Activated CD4-positive, alpha-beta T cell treated with anti-CD3 and anti-CD28 coated beads, Interleukin-2, amount 50 U/mL, for 24 hours (primary cell): ENCODE data around the gene C11orf91.
"Not testable (repeated sequence)": the region's sequence is repeated elsewhere in the genome, so short reads cannot be mapped to it uniquely, and the experiment has no call there.

Experiments
- DNase-seq, 2 donors: peaks; one replicate each; pipeline ENCODE4 v3.0.0-alpha.2; 2020; ENCODE audit warnings: low read depth in 1 of 2, low spot score in 1 of 2

C11orf91 gene

GRCh38 chr11:33721984-33722383, 21.4 kb upstream of the C11orf91 start:
- no peak for DNase-seq

- no peak for DNase-seq
Observed at GRCh38 chr11:33721426-33721825, 20.8 kb upstream of the C11orf91 start.

DNA sequence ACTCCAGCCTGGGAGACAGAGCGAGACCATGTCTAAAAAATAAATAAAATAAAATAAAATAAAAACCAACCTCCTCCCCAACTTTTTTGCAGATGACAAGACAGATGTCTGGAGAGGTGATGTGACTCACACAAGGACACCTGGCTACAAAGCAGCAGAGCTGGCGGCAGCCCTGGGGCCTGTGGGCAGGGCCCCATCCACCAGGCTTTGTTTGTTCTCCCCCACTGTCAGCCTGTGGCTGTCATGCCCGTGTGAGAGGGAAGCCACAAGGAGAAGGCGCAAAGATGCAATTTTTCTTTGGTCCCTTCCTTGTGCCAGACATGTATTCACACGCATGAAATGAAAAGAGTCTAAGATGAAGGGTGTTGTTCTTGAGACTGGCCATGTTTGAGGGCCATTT, 19.0 kb upstream of the C11orf91 start:
- no peak for DNase-seq

- no peak for DNase-seq
Observed at GRCh38 chr11:33718440-33718839, 17.8 kb upstream of the C11orf91 start.

- no peak for DNase-seq
Observed at GRCh38 chr11:33716243-33716642, 15.6 kb upstream of the C11orf91 start.

GRCh38 chr11:33713856-33714398, 13.3 kb upstream of the C11orf91 start:
- DNase-seq: no peak

- DNase-seq: no peak
Observed at GRCh38 chr11:33713151-33713855, 12.7 kb upstream of the C11orf91 start.

- no peak for DNase-seq
Observed at GRCh38 chr11:33712436-33712835, 11.8 kb upstream of the C11orf91 start.

DNA sequence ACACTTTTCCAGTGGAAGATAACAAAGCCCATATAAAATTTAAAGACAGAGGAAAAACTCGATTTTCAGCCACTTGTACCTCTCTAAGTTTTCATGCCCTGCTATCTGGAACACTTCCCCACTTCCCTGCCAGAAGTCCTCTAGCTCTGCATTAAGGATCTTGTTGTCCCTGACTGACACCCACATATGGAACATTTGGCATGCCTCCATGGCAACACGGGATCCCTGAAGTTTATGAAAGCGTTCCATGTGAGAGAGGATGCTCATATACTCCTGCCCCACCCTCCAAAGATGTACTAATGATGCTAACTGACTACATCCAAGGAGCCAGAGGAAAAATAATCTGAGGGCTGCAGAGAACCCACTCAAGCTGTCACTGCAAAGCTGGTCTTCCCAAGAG, 8.8 kb upstream of the C11orf91 start:
- DNase-seq: no peak

- no peak for DNase-seq
Observed at GRCh38 chr11:33708985-33709384, 8.4 kb upstream of the C11orf91 start.

DNA sequence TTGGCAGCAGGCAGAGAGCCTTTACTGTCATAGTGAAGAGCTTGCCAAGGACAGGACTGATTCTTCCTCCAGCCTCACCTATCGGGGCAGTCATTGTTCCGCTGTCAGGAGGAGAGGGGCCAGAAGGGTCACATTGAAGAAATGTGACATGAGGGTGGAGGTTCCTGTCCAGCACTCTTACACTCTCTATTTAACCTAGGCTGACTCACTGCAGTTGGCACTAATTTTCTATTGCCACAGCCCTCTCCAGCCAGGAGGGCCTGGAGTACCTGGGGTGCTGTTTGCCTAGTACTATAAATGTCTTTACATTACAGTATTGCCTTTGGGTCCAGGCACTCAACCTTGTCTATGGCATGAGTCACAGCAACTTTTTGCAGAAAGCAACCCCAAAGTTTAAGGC, 7.2 kb upstream of the C11orf91 start:
- not testable (repeated sequence) for DNase-seq

DNA sequence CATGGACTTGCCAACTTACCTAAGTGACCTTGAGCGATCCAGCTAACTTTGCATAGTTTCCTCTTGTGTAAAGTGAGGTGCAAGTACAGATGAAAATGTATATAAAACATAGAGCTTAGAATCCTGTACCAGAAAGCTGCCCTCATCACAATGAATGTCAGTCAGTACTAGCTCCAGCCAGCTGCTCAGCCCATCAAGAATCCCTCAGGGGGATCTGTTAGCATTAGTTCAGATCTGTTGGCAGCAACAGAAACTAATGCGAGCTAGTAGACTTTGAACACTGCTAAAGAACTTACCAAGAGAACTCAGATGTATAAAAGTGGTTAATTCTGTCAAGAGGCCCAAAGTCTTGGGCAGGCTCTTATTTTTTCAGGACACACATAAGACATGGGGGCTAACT, 6.3 kb upstream of the C11orf91 start:
- no peak for DNase-seq

- DNase-seq: no peak
Observed at GRCh38 chr11:33706546-33706945, 5.9 kb upstream of the C11orf91 start.

DNA sequence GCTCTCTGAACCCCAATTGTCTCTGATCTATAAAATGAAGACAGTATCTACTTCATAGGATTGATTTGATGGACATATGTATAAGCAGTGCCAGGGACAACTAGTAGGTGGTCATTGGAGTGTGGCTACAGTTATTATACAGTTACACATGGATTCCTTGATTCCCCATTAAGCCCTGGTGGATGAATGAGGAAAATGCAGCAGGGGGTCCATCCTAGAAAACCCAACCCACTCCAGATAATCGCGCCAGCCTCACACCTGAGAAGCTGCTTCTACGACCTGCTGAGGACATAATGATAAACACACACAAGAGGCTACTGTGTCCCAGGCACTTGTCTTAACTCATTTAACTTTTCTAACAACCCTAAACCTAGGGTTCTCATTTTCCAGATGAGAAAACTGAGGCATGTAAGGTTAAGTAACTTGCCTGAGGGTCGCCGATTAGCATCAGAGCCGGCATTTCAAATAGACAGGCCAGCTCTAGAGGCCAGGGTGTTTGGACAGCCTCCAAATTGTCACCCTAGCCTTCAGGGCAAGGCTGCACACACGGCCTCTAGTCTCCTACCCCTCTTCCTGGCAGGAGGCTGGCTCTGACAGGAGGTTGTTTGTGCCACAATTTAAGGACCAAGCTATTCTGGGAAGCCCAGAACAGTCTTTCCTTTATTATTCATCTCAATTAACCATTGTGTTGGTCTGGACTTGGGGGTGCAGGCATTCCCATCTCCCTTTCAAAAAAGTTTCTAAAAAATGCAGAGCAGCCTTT, 3.8 kb upstream of the C11orf91 start:
- DNase-seq: no peak

- no peak for DNase-seq
Observed at GRCh38 chr11:33703788-33704187, 3.2 kb upstream of the C11orf91 start.

DNA sequence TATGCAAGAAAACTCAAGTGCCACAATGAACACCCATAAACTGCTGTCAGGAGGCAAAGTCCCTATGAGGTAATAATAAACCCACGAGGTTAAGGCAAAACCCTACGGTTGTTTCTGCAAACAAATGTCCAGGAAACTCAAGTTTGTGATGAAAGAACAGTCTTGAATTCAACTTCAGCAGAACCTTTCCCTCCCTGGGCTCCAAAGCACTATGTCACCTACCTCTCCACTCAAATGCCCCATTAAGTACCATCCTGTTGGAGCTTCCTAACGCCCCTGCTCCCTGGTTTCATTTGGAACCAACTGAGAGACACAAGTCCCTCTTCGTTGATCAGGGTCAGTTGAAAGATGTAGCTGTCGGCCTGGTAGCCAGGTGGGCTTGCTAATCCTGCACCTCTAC, 2.6 kb upstream of the C11orf91 start:
- no peak for DNase-seq

DNA sequence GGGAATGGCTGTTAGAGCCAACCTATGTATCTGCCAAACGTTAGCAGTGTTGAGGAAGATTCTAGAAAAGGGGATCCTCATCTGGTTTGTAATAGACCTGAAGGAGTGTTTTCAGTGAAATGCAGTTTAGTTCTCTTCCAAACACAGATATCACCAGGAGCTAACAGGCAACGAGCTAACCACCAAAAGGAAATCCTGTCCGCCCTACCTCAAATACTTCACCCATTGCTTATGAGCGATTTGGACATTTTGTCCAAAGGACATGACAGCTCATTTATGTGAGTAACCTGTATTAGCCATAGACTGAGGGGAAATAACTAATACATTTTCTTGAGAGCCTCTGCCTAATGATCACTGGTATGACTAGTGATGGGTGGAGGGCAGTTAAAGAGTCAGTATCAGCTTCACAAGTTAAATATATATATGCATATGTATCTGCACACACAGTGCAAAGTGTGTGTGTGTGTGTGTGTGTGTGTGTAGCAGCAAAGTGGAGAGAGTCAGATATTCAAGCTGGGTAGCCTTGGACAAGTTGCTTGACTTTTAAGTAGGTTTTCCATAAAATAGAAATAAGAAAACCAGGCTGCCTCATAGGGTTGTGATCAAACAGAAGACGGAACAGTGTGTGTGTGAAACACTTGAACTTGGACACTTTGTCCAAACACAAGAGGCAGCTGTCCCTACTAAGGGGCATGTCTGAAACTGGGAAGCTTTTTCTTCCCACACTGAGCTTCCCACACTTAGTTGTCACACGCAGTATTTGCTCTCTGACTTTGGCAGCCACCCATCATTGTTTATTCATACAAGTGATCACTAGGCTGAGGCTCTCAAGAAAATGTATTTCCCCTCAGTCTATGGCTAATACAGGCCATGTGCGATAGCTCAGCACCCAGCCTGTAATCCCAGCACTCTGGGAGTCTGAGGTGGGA, 940 bp upstream of the C11orf91 start:
- DNase-seq: no peak

GRCh38 chr11:33700063-33700501, 544 bp downstream of the C11orf91 start:
- no peak for DNase-seq

DNA sequence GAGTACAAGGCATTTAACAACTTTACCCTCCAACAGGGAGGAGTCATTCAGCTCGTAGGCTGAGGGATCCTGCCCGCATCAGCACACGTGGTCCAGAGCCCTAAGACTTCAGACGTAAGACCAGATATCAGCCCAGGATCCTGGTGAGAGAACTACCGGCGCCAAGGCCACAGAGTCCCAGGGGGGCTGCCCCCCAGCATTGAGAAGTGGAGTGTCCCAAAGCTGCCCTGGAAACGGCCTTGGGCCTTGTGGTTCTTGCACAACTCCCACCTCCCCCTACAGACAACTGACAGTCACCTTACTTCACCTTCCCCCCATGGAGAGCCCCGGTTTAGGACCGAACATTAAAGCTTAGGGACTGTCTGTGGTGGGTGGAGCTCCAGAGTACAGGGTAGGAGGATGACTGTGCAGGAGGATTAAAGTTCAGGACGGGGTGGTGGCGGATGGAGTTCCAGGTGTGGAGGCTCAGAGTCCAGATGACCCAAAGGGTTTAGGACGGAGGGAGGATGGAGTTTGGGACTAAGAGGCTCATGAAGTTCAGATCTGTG, 1.0 kb downstream of the C11orf91 start:
- DNase-seq: no peak

- no peak for DNase-seq
Observed at GRCh38 chr11:33698921-33699320, 1.7 kb downstream of the C11orf91 start.

DNA sequence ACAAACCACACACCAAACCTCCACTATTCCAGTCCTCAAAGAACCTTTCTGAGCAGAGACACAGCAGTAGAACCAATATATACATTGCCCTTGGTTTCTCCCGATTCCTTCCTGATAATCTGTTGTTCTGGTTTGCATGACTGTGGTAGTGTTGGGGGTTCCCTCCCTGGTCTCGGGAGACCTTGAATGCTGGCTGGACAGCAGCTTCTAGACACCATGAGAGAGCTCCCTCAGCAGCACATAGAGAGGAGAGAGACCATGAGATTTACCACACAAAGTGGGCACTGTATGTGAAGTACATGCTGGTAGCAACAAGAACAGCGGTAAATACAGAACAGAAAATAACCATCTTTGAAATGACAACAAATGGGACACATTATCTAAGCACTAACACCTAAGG, 2.6 kb downstream of the C11orf91 start:
- no peak for DNase-seq
